CD4-positive, alpha-beta T cell (primary cell): Measurements from ENCODE around the gene SH3BP5L. TPM values are rescaled to one million over a fixed set of nuclear protein-coding genes. Genes with fewer than 3 reads are reported as not detected.

Experiments used
- ATAC-seq: fragments of 200-7000 bp; cut with Tn5 transposase; one replicate; pipeline ENCODE4 v1.10.0; 2022; ENCODE audit warnings: mild to moderate bottlenecking; ENCODE audit not compliant: poor library complexity
- CTCF ChIA-PET: fragments of 350-600 bp; sonication (Branson Sonifier 250); formaldehyde crosslinking; loops from one replicate; lab custom pipeline; 2021; ENCODE audit warnings: antibody characterized with exemption, inconsistent platforms; lab: Charles Lee
- POLR2A ChIA-PET: fragments of 350-600 bp; sonication (Branson Sonifier 250); formaldehyde crosslinking; loops from one replicate; lab custom pipeline; 2021; ENCODE audit warnings: antibody characterized with exemption, inconsistent platforms; lab: Charles Lee
- DNase-seq, 14 experiments: peaks; one replicate each; pipeline ENCODE4 v3.0.0-alpha.2; 2013 to 2020; ENCODE audit warnings: mixed read lengths in 2 of 14
- H3K27ac ChIP-seq, 2 donors: one replicate each; pipeline versions ENCODE4 v1.5.1 to v1.7.0; 2013; ENCODE audit warnings: low read length in 2 of 2, low read depth in 1 of 2, mild to moderate bottlenecking in 1 of 2
- H3K27me3 ChIP-seq, 2 experiments: 1 replicate in 1 of 2; 2 replicates in 1 of 2; pipeline versions ENCODE4 v1.6.1 to v1.7.0; 2013; ENCODE audit warnings: low read length in 2 of 2, control low read depth in 1 of 2, mild to moderate bottlenecking in 1 of 2, moderate library complexity in 1 of 2; ENCODE audit not compliant: insufficient read depth in 2 of 2, control insufficient read depth in 1 of 2
- H3K36me3 ChIP-seq: one replicate; pipeline ENCODE4 v1.6.1; 2013; ENCODE audit warnings: low read length, control low read depth; ENCODE audit not compliant: insufficient read depth
- H3K4me1 ChIP-seq: one replicate; pipeline ENCODE4 v1.6.1; 2013; ENCODE audit warnings: low read length, control low read depth; ENCODE audit not compliant: insufficient read depth
- H3K4me3 ChIP-seq: one replicate; pipeline ENCODE4 v1.5.1; 2013; ENCODE audit warnings: mild to moderate bottlenecking, low read length, moderate library complexity
- H3K9me3 ChIP-seq, 2 experiments: 1 replicate in 1 of 2; 2 replicates in 1 of 2; pipeline versions ENCODE4 v1.6.1 to v1.7.0; 2013; ENCODE audit warnings: low read length in 2 of 2, mild to moderate bottlenecking in 2 of 2, control low read depth in 1 of 2, moderate library complexity in 1 of 2; ENCODE audit not compliant: control insufficient read depth in 1 of 2, insufficient read depth in 1 of 2
- H3K27ac Mint-ChIP-seq: one replicate; pipeline ENCODE4 v1.8.0; 2020; ENCODE audit warnings: mixed read lengths
- H3K27me3 Mint-ChIP-seq: one replicate; pipeline ENCODE4 v1.8.0; 2021; ENCODE audit warnings: mixed read lengths
- H3K36me3 Mint-ChIP-seq: one replicate; pipeline ENCODE4 v1.8.0; 2021; ENCODE audit warnings: low read depth, mixed read lengths
- H3K4me1 Mint-ChIP-seq: one replicate; pipeline ENCODE4 v1.8.0; 2021; ENCODE audit warnings: low read depth, mixed read lengths
- H3K4me3 Mint-ChIP-seq: one replicate; pipeline ENCODE4 v1.8.0; 2020; ENCODE audit warnings: mild to moderate bottlenecking, mixed read lengths
- H3K9me3 Mint-ChIP-seq: one replicate; pipeline ENCODE4 v1.8.0; 2020; ENCODE audit warnings: mixed read lengths
- intact Hi-C, 2 experiments: fragments of 100-400 bp; cut with DNase I in 1 of 2; cut with micrococcal nuclease in 1 of 2; formaldehyde crosslinking; loops; one replicate each; pipeline versions ENCODE4 v1.15.1 to v1.9.0; 2023 to 2025; cut with DNase I, micrococcal nuclease
- total RNA-seq, 174 experiments: library from RNA in 2 of 174; stranded (reverse) in 2 of 174; gene quantifications; one replicate each; pipeline ENCODE4 v1.2.3 and lab custom pipeline; 2021 to 2026
- TF ChIP-seq, protein P1 (sequence below): fragments of 200-600 bp; IDR thresholded peaks from one replicate; pipeline ENCODE4 v1.8.0; 2022; ENCODE audit warnings: antibody characterized with exemption, mild to moderate bottlenecking

Gene SH3BP5L
- total RNA-seq, 2 experiments from 2014 or later = 21.7 to 25.2 TPM

GRCh38 chr1:248779350-248779749 is 46.4 kb downstream of the SH3BP5L start:
- no peak overlapping the region for H3K27ac Mint-ChIP-seq
- H3K4me3 Mint-ChIP-seq = no peak overlapping the region
- ChIA-PET CTCF (no interaction called here), POLR2A (no interaction called here)
- Histone ChIP-seq H3K27me3 (peaks cover 6 to 11% of the 10 kb centered on the region in 2 experiments), H3K4me1 (no peaks in the 10 kb centered on the region), H3K36me3 (no peaks in the 10 kb centered on the region), H3K4me3 (no peak overlapping the region), H3K9me3 (peaks cover 6 to 12% of the 10 kb centered on the region in 2 experiments), H3K27ac (no peak overlapping the region)
- peaks cover 34% of the 10 kb centered on the region for H3K27me3 Mint-ChIP-seq
- no peak for DNase-seq
- H3K4me1 Mint-ChIP-seq = no peaks in the 10 kb centered on the region
- TF ChIP-seq, protein P1, sequence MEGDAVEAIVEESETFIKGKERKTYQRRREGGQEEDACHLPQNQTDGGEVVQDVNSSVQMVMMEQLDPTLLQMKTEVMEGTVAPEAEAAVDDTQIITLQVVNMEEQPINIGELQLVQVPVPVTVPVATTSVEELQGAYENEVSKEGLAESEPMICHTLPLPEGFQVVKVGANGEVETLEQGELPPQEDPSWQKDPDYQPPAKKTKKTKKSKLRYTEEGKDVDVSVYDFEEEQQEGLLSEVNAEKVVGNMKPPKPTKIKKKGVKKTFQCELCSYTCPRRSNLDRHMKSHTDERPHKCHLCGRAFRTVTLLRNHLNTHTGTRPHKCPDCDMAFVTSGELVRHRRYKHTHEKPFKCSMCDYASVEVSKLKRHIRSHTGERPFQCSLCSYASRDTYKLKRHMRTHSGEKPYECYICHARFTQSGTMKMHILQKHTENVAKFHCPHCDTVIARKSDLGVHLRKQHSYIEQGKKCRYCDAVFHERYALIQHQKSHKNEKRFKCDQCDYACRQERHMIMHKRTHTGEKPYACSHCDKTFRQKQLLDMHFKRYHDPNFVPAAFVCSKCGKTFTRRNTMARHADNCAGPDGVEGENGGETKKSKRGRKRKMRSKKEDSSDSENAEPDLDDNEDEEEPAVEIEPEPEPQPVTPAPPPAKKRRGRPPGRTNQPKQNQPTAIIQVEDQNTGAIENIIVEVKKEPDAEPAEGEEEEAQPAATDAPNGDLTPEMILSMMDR = no peak
- no peak for ATAC-seq
- intact Hi-C loops = no loop called here
- no peaks in the 10 kb centered on the region for H3K36me3 Mint-ChIP-seq
- peaks cover 9% of the 10 kb centered on the region for H3K9me3 Mint-ChIP-seq

DNA sequence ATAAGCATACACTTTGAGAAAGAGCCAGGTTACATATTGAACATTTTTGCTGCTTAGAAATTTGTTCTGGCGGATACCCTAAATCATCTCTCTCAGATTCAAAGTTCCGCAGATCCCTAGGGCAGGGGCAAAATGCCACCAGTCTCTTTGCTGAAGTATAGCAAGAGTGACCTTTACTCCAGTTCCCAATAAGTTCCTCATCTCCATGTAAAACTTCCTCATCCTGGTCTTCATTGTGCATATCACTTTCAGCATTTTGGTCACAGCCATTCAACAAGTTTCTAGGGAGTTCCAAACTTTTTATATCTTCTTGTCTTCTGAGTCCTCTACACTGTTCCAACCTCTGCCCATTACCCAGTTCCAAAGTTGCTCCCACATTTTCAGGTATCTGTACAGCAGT is 46.8 kb downstream of the SH3BP5L start:
- intact Hi-C loops = no loop called here
- Histone ChIP-seq H3K9me3 (peaks cover 6 to 12% of the 10 kb centered on the region in 2 experiments), H3K4me3 (no peak overlapping the region), H3K36me3 (no peaks in the 10 kb centered on the region), H3K4me1 (no peaks in the 10 kb centered on the region), H3K27me3 (peaks cover 6 to 11% of the 10 kb centered on the region in 2 experiments), H3K27ac (no peak overlapping the region)
- H3K9me3 Mint-ChIP-seq = peaks cover 9% of the 10 kb centered on the region
- H3K4me3 Mint-ChIP-seq = no peak overlapping the region
- CTCF ChIA-PET = no interaction called here
- DNase-seq = no peak
- H3K4me1 Mint-ChIP-seq = no peaks in the 10 kb centered on the region
- peaks cover 34% of the 10 kb centered on the region for H3K27me3 Mint-ChIP-seq
- TF ChIP-seq, protein P1 = no peak
- no peaks in the 10 kb centered on the region for H3K36me3 Mint-ChIP-seq
- POLR2A ChIA-PET = no interaction called here
- ATAC-seq = no peak
- no peak overlapping the region for H3K27ac Mint-ChIP-seq

DNA sequence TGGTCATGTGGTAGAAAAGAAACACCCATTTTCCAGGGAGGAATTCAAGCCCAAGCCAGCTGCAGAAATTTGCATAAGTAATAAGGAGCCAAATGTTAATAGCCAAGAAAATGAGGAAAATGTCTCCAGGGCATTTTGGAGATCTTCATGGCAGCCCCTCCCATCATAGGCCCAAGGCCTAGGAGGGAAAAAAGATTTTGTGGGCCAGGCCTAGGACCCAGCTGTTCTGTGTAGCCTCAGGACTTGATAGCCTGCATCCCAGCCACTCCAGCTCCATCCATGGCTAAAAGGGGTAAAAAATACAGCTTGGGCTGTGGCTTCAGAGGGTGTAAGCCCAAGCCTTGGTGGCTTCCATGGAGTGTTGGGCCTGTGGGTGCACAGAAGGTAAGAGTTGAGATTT is 48.7 kb downstream of the SH3BP5L start:
- Mint-ChIP-seq H3K27me3 (peaks cover 22% of the 10 kb centered on the region), H3K9me3 (peaks cover 9% of the 10 kb centered on the region), H3K4me3 (no peak overlapping the region), H3K27ac (no peak overlapping the region), H3K4me1 (no peaks in the 10 kb centered on the region), H3K36me3 (no peaks in the 10 kb centered on the region)
- TF ChIP-seq, protein P1 = no peak
- H3K27ac ChIP-seq = no peak overlapping the region
- peaks cover 6% of the 10 kb centered on the region in 2 experiments for H3K27me3 ChIP-seq
- no peak for ATAC-seq
- no peak for DNase-seq
- H3K4me3 ChIP-seq = no peak overlapping the region
- peaks cover 6 to 12% of the 10 kb centered on the region in 2 experiments for H3K9me3 ChIP-seq
- ChIA-PET CTCF (no interaction called here), POLR2A (no interaction called here)
- no peaks in the 10 kb centered on the region for H3K4me1 ChIP-seq
- H3K36me3 ChIP-seq = no peaks in the 10 kb centered on the region
- intact Hi-C loops = no loop called here
